Cardiac fibroblast (primary cell): Measurements from ENCODE around the gene TINAG.

ENCODE experiments used
- DNase-seq, 2 donors: peaks; one replicate each; pipeline versions ENCODE4 v3.0.0 to v3.0.0-alpha.2; 2010; ENCODE audit warnings: low read depth in 2 of 2
- H3K4me3 ChIP-seq, 2 donors: replicated peaks in 1 of 2; 1 replicate in 1 of 2; 2 replicates in 1 of 2; pipeline ENCODE4 v1.5.1; 2011; ENCODE audit warnings: low read depth in 2 of 2, low read length in 2 of 2, mild to moderate bottlenecking in 2 of 2, moderate library complexity in 1 of 2
- TF ChIP-seq, protein P1 (sequence below): IDR thresholded peaks from one replicate; pipeline ENCODE4 v1.5.1; 2011; ENCODE audit warnings: low read depth, mild to moderate bottlenecking, low read length, inconsistent platforms

TINAG gene

DNA sequence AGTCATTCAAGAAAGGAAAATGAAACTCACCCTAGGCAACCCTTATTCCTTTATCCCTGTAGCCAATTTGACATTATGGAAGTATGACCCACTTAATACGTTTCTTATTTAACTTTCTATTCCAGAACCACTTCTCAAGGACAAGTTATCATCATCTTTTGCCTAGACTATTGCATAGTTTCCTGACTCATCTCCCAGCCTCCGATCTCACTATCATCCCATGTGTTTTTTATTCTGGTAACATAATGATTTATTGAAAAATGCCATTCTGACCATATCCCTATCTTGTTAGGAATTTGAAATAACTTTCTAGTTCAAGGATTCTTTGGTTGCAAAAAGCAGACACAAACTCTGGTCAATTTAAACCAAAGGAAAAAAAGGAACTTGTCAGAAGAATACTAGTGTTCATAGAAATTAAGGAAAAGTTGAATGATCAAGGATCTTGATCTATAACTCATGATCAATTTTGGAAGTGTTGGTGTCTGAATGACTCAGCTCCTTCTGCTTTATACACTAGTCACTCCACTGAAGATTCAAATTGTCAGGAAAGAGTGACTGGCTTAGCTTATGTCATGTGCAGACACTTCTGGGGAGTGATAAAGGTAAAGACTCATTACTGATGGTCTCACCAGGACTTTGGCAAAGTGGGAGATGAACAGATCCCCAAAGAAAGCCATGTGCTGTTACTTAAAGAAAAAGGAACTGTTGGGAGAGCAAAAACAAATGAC is 8.5 kb upstream of the TINAG start:
- peak in 1 of 2 donors; percentile 10 for DNase-seq
- no peak overlapping the region for H3K4me3 ChIP-seq
- TF ChIP-seq, protein P1, sequence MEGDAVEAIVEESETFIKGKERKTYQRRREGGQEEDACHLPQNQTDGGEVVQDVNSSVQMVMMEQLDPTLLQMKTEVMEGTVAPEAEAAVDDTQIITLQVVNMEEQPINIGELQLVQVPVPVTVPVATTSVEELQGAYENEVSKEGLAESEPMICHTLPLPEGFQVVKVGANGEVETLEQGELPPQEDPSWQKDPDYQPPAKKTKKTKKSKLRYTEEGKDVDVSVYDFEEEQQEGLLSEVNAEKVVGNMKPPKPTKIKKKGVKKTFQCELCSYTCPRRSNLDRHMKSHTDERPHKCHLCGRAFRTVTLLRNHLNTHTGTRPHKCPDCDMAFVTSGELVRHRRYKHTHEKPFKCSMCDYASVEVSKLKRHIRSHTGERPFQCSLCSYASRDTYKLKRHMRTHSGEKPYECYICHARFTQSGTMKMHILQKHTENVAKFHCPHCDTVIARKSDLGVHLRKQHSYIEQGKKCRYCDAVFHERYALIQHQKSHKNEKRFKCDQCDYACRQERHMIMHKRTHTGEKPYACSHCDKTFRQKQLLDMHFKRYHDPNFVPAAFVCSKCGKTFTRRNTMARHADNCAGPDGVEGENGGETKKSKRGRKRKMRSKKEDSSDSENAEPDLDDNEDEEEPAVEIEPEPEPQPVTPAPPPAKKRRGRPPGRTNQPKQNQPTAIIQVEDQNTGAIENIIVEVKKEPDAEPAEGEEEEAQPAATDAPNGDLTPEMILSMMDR = no peak

DNA sequence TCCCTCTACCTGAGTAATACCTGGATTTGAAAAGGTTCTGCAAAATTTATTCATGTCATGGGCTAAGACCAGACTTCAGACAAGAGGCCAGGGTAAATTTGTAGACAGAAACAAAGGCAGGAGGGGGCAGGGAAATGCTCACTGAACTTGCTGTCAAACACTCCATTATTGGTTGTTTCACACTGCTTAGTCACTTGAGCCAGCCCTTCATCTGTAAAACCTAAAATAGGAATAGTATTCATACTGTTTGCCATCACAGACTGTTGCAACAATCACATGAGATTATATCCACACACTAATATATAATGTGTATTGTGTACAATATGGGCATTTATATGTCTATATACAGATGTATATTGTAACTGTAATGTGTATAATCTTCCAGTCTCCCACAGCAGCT is 6.5 kb upstream of the TINAG start:
- TF ChIP-seq, protein P1 = no peak
- H3K4me3 ChIP-seq = no peak overlapping the region
- DNase-seq = no peak

DNA sequence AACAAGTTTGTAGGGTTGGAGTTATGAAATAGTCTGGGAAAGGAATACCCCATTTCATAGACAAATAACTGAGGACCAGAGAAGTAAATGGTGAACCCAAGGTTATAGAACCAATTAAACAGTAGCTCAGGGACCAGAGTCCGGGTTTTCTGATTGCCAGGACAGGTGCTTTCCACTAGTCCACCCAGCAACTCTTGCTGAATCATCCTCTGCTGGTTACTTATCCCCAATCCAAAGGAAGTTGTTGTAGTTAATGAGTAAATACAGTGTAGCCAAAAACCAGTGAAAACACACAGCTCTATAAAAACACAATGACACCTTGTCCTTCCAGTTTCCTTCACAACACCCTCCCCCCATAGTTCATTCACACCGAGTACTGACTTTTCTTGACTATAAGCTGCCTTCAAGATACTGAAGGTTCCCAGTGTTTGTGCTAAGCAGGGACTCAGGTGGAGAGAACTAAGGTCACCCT is 766 bp upstream of the TINAG start:
- TF ChIP-seq, protein P1 = no peak
- H3K4me3 ChIP-seq = no peak overlapping the region
- no peak for DNase-seq

DNA sequence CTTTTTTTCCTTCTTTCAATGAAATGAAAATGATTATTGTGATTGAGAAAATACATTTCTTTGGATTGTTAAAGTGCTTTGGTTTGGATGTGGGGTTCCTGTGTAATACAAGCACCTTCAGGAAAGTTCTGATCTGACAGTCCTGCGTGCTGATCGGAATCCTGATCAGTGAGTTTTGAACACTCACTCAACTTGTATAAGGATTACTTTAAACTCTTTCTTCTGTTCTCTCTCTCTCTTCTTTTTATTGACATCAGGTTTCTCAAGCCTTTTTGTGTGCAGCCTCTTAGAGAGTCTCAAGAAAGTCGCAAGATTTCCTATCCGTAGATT is 710 bp downstream of the TINAG start:
- TF ChIP-seq, protein P1 = no peak
- no peak overlapping the region for H3K4me3 ChIP-seq
- DNase-seq = no peak

DNA sequence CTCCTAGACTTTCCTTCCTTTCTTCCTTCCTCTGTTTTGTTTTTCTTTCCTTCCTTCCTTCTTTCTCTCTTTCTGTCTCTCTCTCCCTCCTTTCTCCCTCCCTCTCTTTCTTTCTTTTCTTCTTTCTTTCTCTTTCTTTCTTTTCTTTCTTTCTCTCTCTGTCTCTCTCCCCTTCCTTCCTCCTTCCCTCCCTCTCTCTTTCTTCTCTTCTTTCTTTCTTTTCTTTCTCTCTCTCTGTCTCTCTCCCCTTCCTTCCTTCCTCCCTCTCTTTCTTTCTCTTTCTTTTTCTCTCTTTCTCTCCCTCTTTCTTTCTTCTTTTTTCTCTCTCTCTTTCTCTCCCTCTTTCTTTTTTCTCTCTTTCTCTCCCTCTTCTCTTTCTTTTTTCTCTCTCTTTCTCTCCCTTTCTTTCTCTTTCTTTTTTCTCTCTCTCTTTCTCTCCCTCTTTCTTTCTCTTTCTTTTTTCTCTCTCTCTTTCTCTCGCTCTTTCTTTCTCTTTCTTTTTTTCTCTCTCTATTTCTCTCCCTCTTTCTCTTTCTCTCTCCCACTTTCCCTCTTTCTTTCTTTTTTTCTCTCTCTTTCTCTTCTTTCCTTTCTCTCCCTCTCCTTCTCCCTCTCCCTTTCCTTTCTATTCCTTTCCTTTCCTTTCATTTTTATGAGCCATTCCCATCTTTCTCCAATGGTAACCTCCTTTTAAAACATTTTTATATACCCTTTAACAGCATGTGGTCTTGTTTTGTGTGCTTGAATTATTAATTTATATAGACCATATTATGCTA is 2.3 kb downstream of the TINAG start:
- H3K4me3 ChIP-seq = no peak overlapping the region
- TF ChIP-seq, protein P1 = no peak
- no peak for DNase-seq

DNA sequence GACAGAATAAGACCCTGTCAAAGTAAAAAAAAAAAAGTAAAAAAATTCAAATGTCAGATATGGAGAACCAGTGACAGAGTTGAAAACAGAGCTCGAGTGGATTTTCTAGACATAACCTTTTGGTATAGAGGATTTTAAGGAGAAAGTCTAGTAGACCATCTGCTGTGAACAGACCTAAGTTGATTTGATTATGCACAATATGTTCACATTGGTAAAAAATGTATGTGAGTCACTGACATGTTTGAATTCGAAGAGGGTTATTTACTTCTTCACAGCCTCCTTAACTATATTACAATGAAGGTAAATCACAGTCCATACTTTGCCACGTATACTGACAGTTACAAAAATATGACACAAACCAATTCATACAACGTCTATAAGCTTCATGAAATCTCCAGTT is 7.4 kb downstream of the TINAG start:
- TF ChIP-seq, protein P1 = no peak
- DNase-seq = no peak
- H3K4me3 ChIP-seq = no peak overlapping the region
